ENCODE results near the gene HIVEP3.
"Not testable (repeated sequence)": the region's sequence is repeated elsewhere in the genome, so short reads cannot be mapped to it uniquely, and the experiment has no call there.

Gene HIVEP3

DNA sequence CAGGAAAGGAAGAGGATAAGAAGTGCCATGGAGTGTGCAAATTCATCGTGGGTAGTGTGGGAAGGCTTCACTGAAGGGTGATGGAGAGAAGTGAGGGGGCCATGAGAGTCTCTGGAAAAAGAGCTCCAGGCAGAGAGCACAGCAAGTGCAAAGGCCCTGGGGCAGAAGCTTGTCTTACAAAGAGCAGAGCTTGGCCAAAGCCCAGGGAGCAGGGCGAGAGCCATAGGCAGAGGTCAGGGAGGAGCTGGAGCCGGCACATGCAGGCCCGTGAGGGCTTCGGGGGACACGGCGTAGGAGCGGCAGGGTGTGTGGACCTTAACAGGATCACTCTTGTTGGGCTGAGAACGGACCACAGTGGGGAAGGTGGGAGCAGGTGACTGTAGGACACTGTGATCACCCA lies 350.5 kb downstream of the HIVEP3 start:
- DNase-seq (ENCODE audit: low read depth in 2 of 2, low spot score in 1 of 2) = no peak

DNA sequence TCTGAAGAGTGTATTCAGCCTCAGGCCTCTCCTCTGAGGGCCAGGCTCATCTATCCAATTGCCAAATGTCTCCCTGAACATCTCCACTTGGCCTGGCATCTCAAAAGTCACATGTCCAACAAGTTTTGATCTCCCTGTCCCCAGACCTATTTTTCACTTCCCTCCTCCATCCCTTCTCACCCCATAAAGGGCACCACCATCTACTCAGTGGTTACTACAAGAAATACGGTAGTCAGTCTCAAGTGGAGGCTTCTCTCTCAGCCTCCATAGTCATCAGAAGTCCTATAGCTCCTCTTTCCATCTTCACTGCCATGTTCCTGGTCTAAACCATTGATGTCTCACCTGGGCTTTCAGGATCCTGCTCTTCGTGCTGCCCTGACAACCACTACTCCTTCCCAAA lies 351.8 kb downstream of the HIVEP3 start:
- no peak for DNase-seq (ENCODE audit: low read depth in 2 of 2, low spot score in 1 of 2)

DNA sequence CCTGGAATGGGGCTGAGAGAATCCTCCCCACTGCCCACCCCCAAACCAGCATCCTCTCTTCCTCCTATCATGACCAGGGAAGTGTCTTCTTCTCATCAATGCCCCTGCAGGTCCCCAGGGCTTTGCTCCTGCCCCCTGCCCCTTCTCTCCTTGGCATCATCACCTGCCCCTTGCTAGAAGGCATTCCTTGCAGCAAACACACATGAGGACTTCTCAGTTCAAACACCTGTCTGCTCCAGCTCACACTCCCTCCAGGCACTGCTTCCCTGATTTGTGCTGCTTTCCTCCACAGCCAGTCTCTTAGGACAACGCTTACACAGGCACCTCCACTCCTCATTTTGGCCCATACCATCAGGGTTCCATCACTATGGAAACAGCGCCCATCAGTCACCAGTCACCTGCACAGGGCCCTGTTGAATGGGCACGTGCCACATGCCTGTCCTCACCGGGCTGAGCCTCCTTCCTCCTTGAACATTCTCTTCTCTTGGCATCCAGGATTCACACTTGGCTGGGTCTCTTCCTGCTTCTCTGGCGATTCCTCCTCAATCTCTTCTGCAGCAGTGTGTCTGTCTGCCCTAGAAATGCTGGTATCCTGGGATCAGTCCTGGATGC lies 352.3 kb downstream of the HIVEP3 start:
- DNase-seq (ENCODE audit: low read depth in 2 of 2, low spot score in 1 of 2) = no peak

DNA sequence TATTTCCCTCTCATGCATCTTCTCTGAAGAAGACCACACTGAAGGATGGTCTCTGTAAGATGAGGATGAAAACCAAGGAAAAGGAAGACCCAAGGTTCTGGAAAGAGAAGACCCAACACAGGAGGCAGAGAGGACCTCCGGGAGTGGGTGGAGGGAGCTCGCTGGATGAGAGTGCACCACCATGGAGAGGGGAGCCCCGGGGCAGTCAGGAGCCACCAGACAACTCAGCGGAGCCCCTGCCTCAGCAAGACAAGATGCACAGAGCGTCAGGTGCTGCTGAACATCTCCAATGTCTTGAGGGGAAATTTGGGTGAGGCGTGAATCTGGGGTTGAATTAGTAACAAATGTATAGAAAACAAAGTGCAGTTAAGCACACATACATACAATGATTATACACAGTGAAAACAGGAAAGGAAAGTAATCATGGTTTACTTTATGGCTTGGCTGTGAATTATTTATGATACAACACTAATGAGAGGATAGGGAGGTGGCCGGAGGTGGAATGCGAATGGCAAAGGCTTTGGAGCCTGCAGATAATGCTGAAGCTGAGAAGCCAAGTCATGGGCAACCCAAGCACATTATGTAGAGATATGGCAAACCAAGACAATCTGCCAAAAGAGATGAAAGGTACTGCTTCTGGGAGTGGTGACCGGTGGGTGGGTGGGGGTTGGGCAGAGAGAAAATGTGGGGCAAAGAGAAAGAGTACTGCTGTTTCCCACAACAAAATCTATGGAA lies 353.8 kb downstream of the HIVEP3 start:
- no peak for DNase-seq (ENCODE audit: low read depth in 2 of 2, low spot score in 1 of 2)

DNA sequence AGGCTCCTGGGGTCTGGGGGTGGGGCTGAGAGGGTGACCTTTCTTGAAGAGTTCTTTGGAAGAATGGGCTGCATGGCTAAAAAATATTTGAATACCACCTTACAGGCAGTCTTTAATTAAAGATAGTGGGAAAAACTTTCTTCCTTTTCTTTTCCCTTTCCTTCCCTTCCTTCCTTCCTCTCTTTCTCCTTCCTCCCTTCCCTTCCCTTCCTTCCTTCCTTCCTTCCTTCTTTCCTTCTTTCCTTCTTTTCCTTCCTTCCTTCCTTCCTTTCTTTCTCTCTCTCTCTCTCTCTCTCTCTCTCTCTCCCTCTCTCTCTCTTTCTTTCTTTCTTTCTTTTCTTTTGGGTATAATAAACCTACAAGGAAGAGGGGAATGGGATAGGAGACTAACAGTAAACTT lies 356.4 kb downstream of the HIVEP3 start:
- DNase-seq (ENCODE audit: low read depth in 2 of 2, low spot score in 1 of 2) = no peak

DNA sequence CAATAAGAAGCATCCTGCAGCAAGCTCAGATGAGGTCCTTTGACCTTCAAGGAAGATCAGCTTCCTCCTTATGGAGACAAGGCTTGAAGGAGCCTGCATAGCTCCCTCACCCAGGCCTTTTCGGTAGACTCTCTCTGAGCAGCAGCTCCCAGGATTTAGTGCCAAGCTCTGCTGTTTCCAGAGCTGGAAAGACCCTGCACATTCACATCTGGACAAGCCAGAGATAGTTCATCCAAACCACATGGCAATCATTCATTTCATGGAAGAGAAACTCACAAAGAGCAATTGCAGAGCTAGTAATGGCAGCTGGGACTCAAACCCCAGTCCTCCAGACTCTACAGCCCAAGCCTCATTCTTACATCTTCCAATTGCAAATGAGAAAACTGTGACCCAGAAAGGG lies 357.8 kb downstream of the HIVEP3 start:
- DNase-seq (ENCODE audit: low read depth in 2 of 2, low spot score in 1 of 2) = no peak

DNA sequence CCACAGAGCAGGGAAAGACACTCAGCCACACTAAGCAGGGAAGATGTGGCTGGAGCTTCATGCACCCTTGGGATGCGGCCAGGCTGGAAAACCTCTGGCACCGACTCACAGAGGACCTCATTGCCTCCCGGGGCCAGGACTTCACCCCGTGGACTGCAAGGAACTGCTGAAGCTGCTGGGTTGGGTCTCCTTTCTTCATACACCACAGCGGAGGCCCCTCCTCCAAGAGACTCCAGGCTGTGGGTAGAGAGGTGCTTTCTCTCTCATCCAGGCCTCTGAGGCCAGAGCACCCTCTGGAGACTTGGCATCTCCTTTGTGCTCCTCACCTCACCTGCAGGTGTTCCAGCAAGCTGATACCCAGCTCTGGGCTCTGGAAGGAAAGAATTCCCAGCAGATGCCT lies 358.2 kb downstream of the HIVEP3 start:
- no peak for DNase-seq (ENCODE audit: low read depth in 2 of 2, low spot score in 1 of 2)

DNA sequence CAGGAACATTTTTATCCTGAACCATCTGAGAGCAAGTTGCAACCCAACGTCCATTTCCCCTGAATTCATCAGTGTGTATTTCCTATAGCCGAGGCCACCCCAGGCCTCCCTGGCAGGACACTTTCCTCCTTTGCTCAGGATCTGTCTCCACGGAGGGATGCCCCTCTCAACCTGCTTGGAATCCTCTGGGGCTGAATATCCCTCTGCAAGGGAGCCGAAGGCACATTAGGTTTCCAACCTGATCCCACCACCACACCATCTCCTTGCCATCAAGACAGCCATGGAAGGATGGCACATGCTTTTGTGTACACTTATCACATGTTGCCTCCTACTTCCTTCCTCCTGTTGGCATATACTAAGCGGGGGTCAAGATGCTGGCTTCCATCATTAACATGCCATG lies 359.4 kb downstream of the HIVEP3 start:
- DNase-seq (ENCODE audit: low read depth in 2 of 2, low spot score in 1 of 2) = no peak

DNA sequence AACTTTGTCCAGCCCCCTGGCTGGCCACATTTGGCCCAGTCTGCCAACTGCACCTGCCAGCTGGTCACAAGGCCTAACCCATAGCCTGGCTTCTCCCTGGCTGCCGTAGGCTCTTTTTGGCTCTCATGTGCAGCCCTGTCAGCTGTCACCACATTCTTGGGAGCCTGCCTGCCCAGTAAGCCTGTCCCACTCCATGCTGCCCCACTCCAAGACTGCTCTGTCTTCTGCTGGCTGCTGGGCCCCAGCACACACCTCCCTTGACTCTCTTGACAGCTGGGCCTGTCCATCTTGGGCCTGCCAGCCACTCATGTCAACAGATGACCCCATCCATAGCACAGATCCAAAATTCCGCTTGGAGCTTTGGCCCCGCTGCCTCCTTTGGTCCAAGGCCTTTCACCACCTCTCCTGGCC lies 360.0 kb downstream of the HIVEP3 start:
- DNase-seq (ENCODE audit: low read depth in 2 of 2, low spot score in 1 of 2) = no peak

DNA sequence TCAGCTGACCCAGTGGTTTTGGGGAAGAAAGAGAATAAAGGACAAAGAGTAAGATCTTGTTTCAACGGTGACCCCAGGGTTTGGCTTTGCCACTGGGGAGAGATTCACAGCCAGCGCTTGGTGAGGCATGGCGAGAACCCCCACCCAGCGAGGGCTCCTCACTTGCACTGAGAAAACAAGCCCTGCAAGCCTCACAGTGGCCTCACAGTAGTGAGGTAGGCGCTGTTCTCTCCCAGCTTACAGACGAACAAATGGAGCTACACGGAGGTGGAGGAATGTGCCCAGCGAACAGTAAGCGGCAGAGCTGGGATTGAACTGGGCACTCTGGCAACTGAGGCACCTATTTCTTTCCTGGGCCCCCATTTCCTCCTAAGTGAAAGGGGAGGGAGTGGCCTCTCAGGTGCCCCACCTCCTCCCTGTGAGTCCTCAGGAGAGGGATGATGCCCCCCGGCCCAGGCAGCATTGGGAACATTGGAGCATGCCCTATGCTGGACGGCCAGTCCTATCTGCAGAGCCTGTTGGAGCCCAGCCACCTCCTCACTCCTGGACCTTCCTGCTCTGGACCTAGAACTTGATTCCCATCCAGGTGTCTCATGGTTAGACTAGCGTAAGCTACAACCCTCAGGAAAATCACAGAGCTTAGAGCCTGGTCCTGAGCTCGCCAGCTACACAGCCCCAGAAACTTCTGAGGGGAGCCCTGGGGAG lies 360.8 kb downstream of the HIVEP3 start:
- no peak for DNase-seq (ENCODE audit: low read depth in 2 of 2, low spot score in 1 of 2)

DNA sequence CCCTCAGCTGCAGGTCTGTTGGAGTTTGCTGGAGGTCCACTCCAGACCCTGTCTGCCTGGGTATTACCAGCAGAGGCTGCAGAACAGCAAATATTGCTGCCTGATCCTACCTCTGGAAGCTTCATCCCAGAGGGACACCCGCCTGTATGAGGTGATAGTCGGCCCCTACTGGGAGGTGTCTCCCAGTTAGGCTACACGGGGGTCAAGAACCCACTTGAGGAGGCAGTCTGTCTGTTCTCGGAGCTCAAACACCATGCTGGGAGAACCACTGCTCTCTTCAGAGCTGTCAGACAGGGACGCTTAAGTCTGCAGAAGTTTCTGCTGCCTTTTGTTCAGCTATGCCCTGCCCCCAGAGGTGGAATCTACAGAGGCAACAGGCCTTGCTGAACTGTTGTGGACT lies 364.0 kb downstream of the HIVEP3 start:
- not testable (repeated sequence) for DNase-seq (ENCODE audit: low read depth in 2 of 2, low spot score in 1 of 2)

DNA sequence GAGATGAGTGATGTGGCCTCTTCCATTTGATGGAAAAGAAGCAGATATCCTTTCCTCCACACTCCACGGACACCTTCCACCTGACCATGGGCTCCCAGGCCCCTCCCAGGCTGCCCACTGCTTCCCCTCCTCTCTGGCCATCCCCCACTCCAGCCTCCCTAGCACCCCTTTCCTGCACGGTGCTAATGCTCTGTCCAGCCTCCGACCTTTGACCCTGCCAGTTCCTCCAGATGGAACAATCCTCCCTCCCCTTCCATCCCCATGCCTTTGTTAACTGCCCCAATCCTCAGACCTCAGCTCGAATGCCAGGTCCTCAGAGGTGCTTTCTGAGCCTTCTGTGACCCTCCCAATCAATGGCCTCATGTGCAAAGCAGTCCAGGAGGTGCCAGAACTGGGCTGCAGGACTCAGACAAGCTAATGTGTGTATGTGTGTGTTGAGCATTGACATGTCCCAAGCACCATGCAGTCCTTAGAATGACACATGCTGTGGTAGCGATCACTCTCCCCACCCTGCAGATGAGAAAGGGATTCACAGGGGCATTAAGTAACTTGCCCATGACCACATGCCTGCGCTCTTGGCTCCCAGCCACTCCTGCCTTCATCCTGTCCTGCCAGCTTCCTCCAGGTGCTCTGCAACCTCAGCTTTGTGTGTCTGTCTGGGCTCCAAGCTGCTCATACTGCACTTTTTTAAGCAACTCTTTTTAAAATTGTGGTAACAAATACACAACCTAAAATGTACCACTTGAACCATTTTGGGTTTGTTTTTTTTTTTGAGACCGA lies 370.8 kb downstream of the HIVEP3 start:
- no peak for DNase-seq (ENCODE audit: low read depth in 2 of 2, low spot score in 1 of 2)

DNA sequence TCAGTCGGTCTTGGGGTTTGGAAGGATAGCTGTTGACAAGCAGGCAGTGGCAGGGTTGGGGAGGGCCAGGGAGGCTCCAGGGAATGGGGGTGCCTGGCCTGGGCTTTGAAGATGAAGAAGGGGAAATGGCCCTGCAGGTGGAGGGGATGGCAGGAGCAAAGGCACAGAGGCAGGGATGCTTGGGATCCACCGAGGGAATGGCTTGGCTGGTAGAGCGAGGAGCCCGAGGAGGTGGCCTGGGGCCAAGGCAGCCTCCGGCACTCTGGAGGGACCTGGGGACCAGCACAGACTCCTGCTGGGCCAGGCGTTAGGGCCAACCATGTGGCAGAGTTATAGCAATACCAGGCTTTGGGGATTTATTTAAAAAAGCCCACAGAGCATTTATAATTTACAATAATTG lies 371.4 kb downstream of the HIVEP3 start:
- no peak for DNase-seq (ENCODE audit: low read depth in 2 of 2, low spot score in 1 of 2)

DNA sequence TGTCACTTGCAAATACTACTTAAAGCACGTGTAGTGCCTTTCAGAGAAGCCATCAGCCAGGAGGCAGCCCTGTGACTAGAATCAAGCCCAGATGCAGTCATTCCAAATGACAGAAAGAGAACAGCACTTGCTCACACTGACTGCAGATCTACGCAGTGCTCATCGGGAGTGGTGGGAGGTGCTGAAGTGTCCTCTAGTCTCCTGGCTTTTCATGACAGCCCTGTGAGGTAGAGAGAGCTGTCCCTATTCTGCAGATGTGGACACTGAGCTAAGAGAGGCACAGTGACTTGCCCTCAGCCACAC lies 371.9 kb downstream of the HIVEP3 start:
- DNase-seq (ENCODE audit: low read depth in 2 of 2, low spot score in 1 of 2) = no peak

DNA sequence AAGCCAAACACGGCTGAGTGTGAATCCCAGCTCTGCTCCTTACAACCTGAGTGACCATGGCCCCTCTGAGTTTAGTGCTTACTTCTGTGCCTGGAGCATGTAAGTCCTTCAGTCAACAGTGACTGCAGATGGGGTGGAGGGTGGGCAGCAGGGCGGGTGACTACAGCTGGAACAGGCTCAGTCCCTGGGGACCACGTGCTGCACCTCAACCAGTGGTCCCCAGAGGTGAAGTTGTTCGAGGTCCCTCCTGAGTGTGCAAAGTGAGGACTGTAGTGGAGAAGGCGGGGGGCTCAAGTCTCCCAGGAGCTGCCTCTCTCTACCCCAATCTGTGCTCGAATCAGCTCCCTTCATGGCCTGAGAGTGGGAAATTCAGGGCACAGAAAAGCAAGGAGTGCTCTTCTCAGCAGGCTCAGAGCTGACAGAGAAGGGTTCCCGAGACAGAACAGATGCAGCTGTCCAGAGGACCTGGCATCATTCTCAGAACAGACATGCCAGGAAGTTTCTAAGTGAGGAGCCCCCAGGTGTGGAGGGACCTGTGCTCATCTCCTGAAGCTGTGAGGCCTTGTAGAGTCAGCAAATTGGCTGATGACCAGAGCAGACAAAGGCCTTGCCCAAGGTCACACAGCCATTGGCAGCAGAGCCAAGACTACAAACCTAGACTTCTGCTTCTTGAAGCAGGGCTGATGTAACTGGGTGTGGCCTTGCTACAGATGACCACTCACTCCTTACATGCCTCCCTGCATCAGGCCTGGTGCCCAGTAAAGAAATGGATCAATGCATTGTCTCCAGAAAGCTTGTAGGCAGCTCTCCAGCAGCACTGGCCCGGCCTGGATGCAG lies 372.5 kb downstream of the HIVEP3 start:
- DNase-seq (ENCODE audit: low read depth in 2 of 2, low spot score in 1 of 2) = no peak

DNA sequence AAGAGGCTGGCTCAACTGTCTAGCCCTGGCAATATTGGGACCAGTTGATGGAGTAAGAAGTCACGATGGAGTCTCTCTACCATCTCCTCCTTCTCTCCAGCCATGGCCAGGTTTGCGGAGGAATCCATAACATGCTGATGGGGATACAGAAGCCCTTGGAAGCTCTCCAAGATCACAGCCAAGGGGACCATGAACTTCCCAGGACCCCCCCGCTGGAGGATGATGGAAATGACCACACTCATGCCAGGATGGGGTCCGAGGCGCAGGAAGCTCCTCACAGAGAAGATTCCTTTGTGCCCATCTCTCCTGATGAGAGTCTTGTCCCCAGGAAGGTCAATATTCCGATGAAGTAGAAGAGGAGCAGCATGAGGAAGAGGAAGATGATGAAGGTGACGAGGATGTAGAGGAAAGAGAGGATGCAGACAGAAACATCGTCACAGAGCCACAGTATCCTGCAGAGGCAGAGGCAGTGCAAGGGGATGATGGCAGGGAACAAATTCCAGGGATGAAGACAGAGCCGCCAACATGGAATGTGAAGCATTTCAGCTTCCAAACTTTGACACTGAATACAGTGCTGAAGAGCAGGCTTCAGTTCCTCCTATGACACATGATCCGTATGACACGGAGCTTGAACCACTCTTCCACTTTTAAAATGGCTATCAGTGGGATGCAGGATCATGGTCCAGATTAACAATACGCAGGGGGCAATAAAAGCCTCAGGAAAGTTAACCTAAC lies 376.4 kb downstream of the HIVEP3 start:
- no peak for DNase-seq (ENCODE audit: low read depth in 2 of 2, low spot score in 1 of 2)

DNA sequence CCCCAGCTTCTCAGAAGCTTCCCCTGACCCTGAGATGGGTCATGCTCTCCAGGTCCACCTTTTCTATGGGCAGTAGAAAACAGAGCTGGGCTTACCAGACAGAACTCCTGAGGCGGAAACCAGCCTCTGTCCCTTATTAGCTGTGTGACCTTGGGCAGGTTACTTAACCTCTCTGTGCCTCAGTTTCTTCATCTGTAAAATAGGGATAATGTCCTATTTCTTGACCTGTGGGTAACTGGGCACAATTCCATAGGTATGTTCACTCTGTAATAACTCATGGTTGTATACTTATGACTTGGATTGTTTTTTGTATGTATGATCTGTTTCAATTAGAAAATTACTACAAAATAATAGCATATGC lies 377.1 kb downstream of the HIVEP3 start:
- no peak for DNase-seq (ENCODE audit: low read depth in 2 of 2, low spot score in 1 of 2)

DNA sequence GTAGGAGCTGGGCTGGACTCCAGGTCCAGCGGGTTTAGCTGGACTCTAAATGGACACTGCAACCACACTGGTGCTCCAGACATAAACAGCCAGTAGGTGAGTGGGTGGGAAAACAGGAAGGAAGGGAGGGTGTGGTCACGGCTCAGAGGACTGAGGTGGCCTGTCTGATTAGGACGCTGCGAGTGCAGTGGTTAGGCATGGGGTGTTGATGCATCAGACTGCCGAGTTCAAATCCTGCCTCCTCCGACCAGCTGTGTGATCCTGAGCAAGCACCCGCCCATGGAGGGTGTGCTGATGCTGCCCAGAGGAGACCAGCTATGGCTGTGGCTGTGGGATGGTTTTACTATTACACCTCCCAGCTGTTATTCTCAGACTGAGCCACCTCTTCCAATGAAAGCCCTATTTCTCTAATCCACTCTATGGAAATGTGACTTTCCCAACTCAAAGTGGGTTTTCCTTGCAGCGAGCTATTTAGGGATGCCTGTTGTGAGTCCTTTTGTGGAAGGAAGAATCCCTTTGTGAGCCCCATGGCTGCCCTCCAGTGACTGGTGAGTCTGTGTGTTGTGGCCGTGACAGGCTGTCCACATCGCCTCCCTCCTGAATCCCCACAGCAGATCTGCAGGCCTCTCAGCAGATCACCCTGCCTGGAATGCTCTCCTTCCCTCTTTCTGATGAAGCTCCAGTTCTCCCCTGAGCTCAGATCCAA lies 377.7 kb downstream of the HIVEP3 start:
- no peak for DNase-seq (ENCODE audit: low read depth in 2 of 2, low spot score in 1 of 2)

DNA sequence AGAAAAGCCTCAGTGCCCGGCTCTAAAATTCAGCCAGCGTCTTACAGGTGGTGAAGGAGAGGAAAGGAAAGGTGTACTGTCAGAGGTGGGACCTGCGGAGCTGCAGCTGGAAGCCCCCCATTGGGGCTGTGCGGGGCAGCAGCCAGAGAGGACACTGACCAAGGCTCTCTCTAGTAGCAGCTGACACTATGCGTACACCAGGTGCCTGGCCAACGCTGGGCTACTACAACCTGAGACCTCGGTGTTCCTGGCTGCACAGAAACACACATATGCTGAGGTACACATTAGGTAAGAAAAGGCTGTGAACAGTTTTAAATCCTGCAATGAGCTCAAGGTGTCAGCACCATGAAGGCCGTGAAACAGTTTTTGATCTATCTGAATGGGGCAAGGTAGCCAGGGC lies 378.7 kb downstream of the HIVEP3 start:
- DNase-seq (ENCODE audit: low read depth in 2 of 2, low spot score in 1 of 2) = no peak

DNA sequence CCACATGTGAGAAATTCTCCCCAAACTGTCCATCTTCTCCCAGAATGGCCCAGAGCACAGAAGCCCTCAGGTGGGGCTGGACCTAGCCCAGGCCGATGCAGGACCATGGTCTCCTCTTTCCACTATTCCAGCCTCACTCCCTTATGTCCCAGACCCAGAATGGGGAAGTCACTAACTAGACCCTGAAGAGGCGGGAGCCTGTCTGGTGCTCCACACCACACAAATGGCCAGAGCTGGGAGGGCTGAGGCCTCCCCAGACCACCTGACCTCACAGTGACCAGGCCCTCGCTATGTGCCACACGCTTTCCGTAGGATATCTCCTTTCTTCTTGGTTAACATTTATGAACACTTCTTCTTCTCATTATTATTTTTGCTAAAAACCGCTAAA lies 379.3 kb downstream of the HIVEP3 start:
- DNase-seq (ENCODE audit: low read depth in 2 of 2, low spot score in 1 of 2) = no peak

Data from stimulated activated CD8-positive, alpha-beta memory T cell treated with anti-CD3 and anti-CD28 coated beads, Interleukin-4, amount 100 ng/mL, for 4 hours (primary cell).